GM23338 (cell line): ENCODE data around the gene ITPRIPL2. TPM values are rescaled to one million over a fixed set of nuclear protein-coding genes. Genes with fewer than 3 reads are reported as not detected.

Source experiments
- ATAC-seq: fragments of 200-7000 bp; cut with Tn5 transposase; 3 replicates; pipeline ENCODE4 v1.9.1; 2020
- DNase-seq: peaks from one replicate; pipeline ENCODE4 v3.0.0-alpha.2; 2015; ENCODE audit warnings: low spot score
- H2AFZ ChIP-seq: fragments of 200-600 bp; sonication (generic); 2 replicates; pipeline ENCODE4 v1.8.0; 2016; ENCODE audit warnings: antibody characterized with exemption, mild to moderate bottlenecking, moderate library complexity
- H3F3A ChIP-seq: fragments of 200-600 bp; sonication (generic); replicated peaks from 2 replicates; pipeline ENCODE4 v1.8.0; 2017; ENCODE audit warnings: antibody characterized with exemption, mixed run types, low read depth
- H3K27ac ChIP-seq: fragments of 200-600 bp; sonication (generic); 2 replicates; pipeline ENCODE4 v1.6.1; 2016; ENCODE audit warnings: low read depth
- H3K27me3 ChIP-seq: fragments of 200-600 bp; sonication (generic); 2 replicates; pipeline ENCODE4 v1.8.0; 2016; ENCODE audit warnings: mild to moderate bottlenecking, mixed run types, moderate library complexity; ENCODE audit not compliant: insufficient read depth
- H3K36me3 ChIP-seq: fragments of 200-600 bp; sonication (generic); 2 replicates; pipeline ENCODE4 v1.8.0; 2016; ENCODE audit warnings: mild to moderate bottlenecking; ENCODE audit not compliant: insufficient read depth
- H3K4me1 ChIP-seq: fragments of 200-600 bp; sonication (generic); 2 replicates; pipeline ENCODE4 v1.8.0; 2016; ENCODE audit warnings: mild to moderate bottlenecking, moderate library complexity; ENCODE audit not compliant: insufficient read depth
- H3K4me2 ChIP-seq: fragments of 200-600 bp; sonication (generic); 2 replicates; pipeline ENCODE4 v1.7.1; 2017; ENCODE audit warnings: mixed run types
- H3K4me3 ChIP-seq: fragments of 200-600 bp; sonication (generic); 2 replicates; pipeline ENCODE4 v1.6.1; 2016; ENCODE audit warnings: mixed run types
- H3K79me2 ChIP-seq: fragments of 200-600 bp; sonication (generic); replicated peaks from 2 replicates; pipeline ENCODE4 v1.8.0; 2017; ENCODE audit warnings: mild to moderate bottlenecking; ENCODE audit not compliant: insufficient read depth
- H3K9me2 ChIP-seq: fragments of 200-600 bp; sonication (generic); 2 replicates; pipeline ENCODE4 v1.8.0; 2017; ENCODE audit not compliant: insufficient read depth
- H4K20me1 ChIP-seq: fragments of 200-600 bp; sonication (generic); replicated peaks from 2 replicates; pipeline ENCODE4 v1.8.0; 2017; ENCODE audit warnings: mild to moderate bottlenecking; ENCODE audit not compliant: insufficient read depth
- H3K27ac Mint-ChIP-seq: 2 replicates; pipeline ENCODE4 v1.8.0; 2020; ENCODE audit warnings: inconsistent platforms, mild to moderate bottlenecking, moderate library complexity, mixed read lengths
- H3K27me3 Mint-ChIP-seq: 3 replicates; pipeline ENCODE4 v1.8.0; 2022; ENCODE audit warnings: low read depth, mild to moderate bottlenecking, moderate library complexity, mixed read lengths, inconsistent platforms; ENCODE audit not compliant: insufficient read depth, poor library complexity
- H3K36me3 Mint-ChIP-seq: 3 replicates; pipeline ENCODE4 v1.8.0; 2021; ENCODE audit warnings: low read depth, mild to moderate bottlenecking, inconsistent platforms, moderate library complexity, mixed read lengths
- H3K4me1 Mint-ChIP-seq: 3 replicates; pipeline ENCODE4 v1.8.0; 2020; ENCODE audit warnings: mild to moderate bottlenecking, inconsistent platforms, mixed read lengths
- H3K4me3 Mint-ChIP-seq: 3 replicates; pipeline ENCODE4 v1.8.0; 2021; ENCODE audit warnings: moderate library complexity, mild to moderate bottlenecking, inconsistent platforms, mixed read lengths
- H3K9me3 Mint-ChIP-seq: 3 replicates; pipeline ENCODE4 v1.8.0; 2020; ENCODE audit warnings: moderate library complexity, mild to moderate bottlenecking, inconsistent platforms, mixed read lengths
- CREB1 ChIP-seq: fragments of 250-450 bp; sonication (Bioruptor Pico); IDR thresholded peaks from 2 replicates; pipeline ENCODE4 v1.5.0; 2020; ENCODE audit warnings: low read depth, mild to moderate bottlenecking, moderate library complexity
- CTCF ChIP-seq, 2 experiments: fragments of 200-600 bp in 1 of 2; sonication (generic) in 1 of 2; conservative IDR thresholded peaks; 2 replicates each; pipeline versions ENCODE4 v1.5.1 to v1.6.1; 2016 to 2017; ENCODE audit warnings: antibody characterized with exemption in 2 of 2, low read depth in 2 of 2, mild to moderate bottlenecking in 2 of 2, moderate library complexity in 1 of 2
- ETS1 ChIP-seq: IDR thresholded peaks from 2 replicates; pipeline ENCODE4 v1.6.1; 2016; ENCODE audit warnings: antibody characterized with exemption
- EZH2 ChIP-seq: fragments of 200-600 bp; sonication (generic); IDR thresholded peaks from one replicate; pipeline ENCODE4 v1.8.0; 2017; ENCODE audit warnings: antibody characterized with exemption, mild to moderate bottlenecking, low read depth; ENCODE audit not compliant: unreplicated experiment
- EZH2phosphoT487 ChIP-seq: fragments of 200-600 bp; sonication (generic); IDR thresholded peaks from one replicate; pipeline ENCODE4 v1.8.1; 2018; ENCODE audit warnings: antibody characterized with exemption; ENCODE audit not compliant: unreplicated experiment
- NANOG ChIP-seq: IDR thresholded peaks from 2 replicates; pipeline ENCODE4 v1.6.1; 2016; ENCODE audit warnings: antibody characterized with exemption, borderline replicate concordance
- POLR2AphosphoS5 ChIP-seq: IDR thresholded peaks from 2 replicates; pipeline ENCODE4 v1.6.1; 2016; ENCODE audit warnings: antibody characterized with exemption, low read depth
- REST ChIP-seq: IDR thresholded peaks from one replicate; pipeline ENCODE4 v1.6.1; 2018; ENCODE audit warnings: antibody characterized with exemption; ENCODE audit not compliant: unreplicated experiment
- ZNF114 ChIP-seq: fragments of 250-450 bp; sonication (Bioruptor Pico); IDR thresholded peaks from 2 replicates; pipeline ENCODE4 v1.5.0; 2020; ENCODE audit warnings: mild to moderate bottlenecking, moderate library complexity
- ZNF331 ChIP-seq: fragments of 250-450 bp; sonication (Bioruptor Pico); IDR thresholded peaks from 2 replicates; pipeline ENCODE4 v1.5.0; 2020; ENCODE audit warnings: low read depth, mild to moderate bottlenecking, moderate library complexity
- polyA plus RNA-seq: library from polyadenylated mRNA; unstranded; fragments of >200 nt; fragmentation: Nextera tagmentation; extraction: Ambion mirVana; gene quantifications from 2 replicates; pipeline ENCODE4 v1.2.1, GENCODE V29; 2016
- total RNA-seq: library from RNA; depleted of rRNA; stranded (reverse); fragments of >200 nt; shearing (Covaris generic); gene quantifications from 2 replicates; pipeline ENCODE4 v1.2.3, GENCODE V29; 2014

Gene ITPRIPL2
- total and polyA plus RNA-seq, 2 experiments from 2014 or later = 0.94 to 8.3 TPM

- H3K4me2 ChIP-seq = no peak overlapping the region
- H3K4me3 ChIP-seq = no peak overlapping the region
- Mint-ChIP-seq H3K36me3 (peaks cover 20% of the 10 kb centered on the region; the same call in 2 of the 3 replicates), H3K9me3 (no peaks in the 10 kb centered on the region; the same call in 2 of the 3 replicates), H3K4me1 (no peaks in the 10 kb centered on the region; the same call in 2 of the 3 replicates), H3K4me3 (no peak overlapping the region), H3K27me3 (peaks cover 2% of the 10 kb centered on the region), H3K27ac (no peak overlapping the region)
- no peak overlapping the region for H2AFZ ChIP-seq
- DNase-seq (no peak), ATAC-seq (no peak)
- no peaks in the 10 kb centered on the region for H3F3A ChIP-seq
- no peaks in the 10 kb centered on the region for H4K20me1 ChIP-seq
- TF ChIP-seq EZH2phosphoT487 (no peak), ETS1 (no peak), POLR2AphosphoS5 (no peak), CTCF (conservative IDR thresholded peaks at IDR 0.05; ENCODE audit: low read depth in 2 of 2) (no peak)
- no peaks in the 10 kb centered on the region for H3K9me2 ChIP-seq
- H3K27ac ChIP-seq = no peak overlapping the region
- H3K79me2 ChIP-seq = peaks cover 4% of the 10 kb centered on the region; the same call in 1 of the 2 replicates
- H3K27me3 ChIP-seq = no peaks in the 10 kb centered on the region
- H3K4me1 ChIP-seq = no peaks in the 10 kb centered on the region
- peaks cover 3% of the 10 kb centered on the region; the same call in 1 of the 2 replicates for H3K36me3 ChIP-seq
These were observed 39.9 kb upstream of the ITPRIPL2 start for GRCh38 chr16:19073863-19074262.

GRCh38 chr16:19075511-19075910, 38.3 kb upstream of the ITPRIPL2 start:
- no peaks in the 10 kb centered on the region for H3F3A ChIP-seq
- Mint-ChIP-seq H3K4me1 (no peaks in the 10 kb centered on the region; the same call in 2 of the 3 replicates), H3K27me3 (peaks cover 2% of the 10 kb centered on the region), H3K36me3 (peaks cover 35% of the 10 kb centered on the region; the same call in 2 of the 3 replicates), H3K27ac (no peak overlapping the region), H3K4me3 (no peak overlapping the region), H3K9me3 (no peaks in the 10 kb centered on the region; the same call in 1 of the 3 replicates)
- no peaks in the 10 kb centered on the region for H3K27me3 ChIP-seq
- H3K9me2 ChIP-seq = no peaks in the 10 kb centered on the region; the same call in 1 of the 2 replicates
- ATAC-seq (no peak), DNase-seq (no peak)
- no peaks in the 10 kb centered on the region for H3K79me2 ChIP-seq
- peaks cover 3% of the 10 kb centered on the region; the same call in 1 of the 2 replicates for H3K36me3 ChIP-seq
- no peaks in the 10 kb centered on the region for H3K4me1 ChIP-seq
- no peak overlapping the region for H3K4me3 ChIP-seq
- no peaks in the 10 kb centered on the region for H4K20me1 ChIP-seq
- H2AFZ ChIP-seq = no peak overlapping the region
- H3K27ac ChIP-seq = no peak overlapping the region
- no peak overlapping the region for H3K4me2 ChIP-seq
- TF ChIP-seq REST (no peak), NANOG (no peak), ZNF114 (CRISPR knock-in tag) (no peak), CREB1 (CRISPR knock-in tag) (no peak), EZH2 (no peak), ZNF331 (CRISPR knock-in tag) (no peak), CTCF (conservative IDR thresholded peaks at IDR 0.05; ENCODE audit: low read depth in 2 of 2) (no peak)
